ENCODE measurements around the gene ZNF804A.
A peak's percentile ranks its signal among the peaks of the same experiment; 100 is the strongest.

The ZNF804A gene

GRCh38 chr2:184598316-184599053, at the start of gene ZNF804A:
ZNF804A (plus strand) TSS chr2:184598529; CDS start chr2:184598960, 431 bp downstream.
- peak; percentile 74 to 88 for DNase-seq

- no peak for DNase-seq
Observed at GRCh38 chr2:184549153-184549552, 49.2 kb upstream of the ZNF804A start.

GRCh38 chr2:184551626-184552025, 46.7 kb upstream of the ZNF804A start:
- no peak for DNase-seq

- DNase-seq, result no peak
Observed at GRCh38 chr2:184554736-184555135, 43.6 kb upstream of the ZNF804A start.

GRCh38 chr2:184555352-184555751, 43.0 kb upstream of the ZNF804A start:
- DNase-seq, result no peak

GRCh38 chr2:184556639-184557038, 41.7 kb upstream of the ZNF804A start:
- no peak for DNase-seq

- DNase-seq, result no peak
Observed at GRCh38 chr2:184558713-184559464, 39.4 kb upstream of the ZNF804A start.

GRCh38 chr2:184560603-184561002, 37.7 kb upstream of the ZNF804A start:
- DNase-seq, result no peak

GRCh38 chr2:184562532-184562931, 35.8 kb upstream of the ZNF804A start:
- no peak for DNase-seq

- no peak for DNase-seq
Observed at GRCh38 chr2:184564092-184564491, 34.2 kb upstream of the ZNF804A start.

GRCh38 chr2:184566716-184567115, 31.6 kb upstream of the ZNF804A start:
- DNase-seq, result no peak

GRCh38 chr2:184577056-184577455, 21.3 kb upstream of the ZNF804A start:
- no peak for DNase-seq

GRCh38 chr2:184577743-184578142, 20.6 kb upstream of the ZNF804A start:
- no peak for DNase-seq

GRCh38 chr2:184579226-184579625, 19.1 kb upstream of the ZNF804A start:
- no peak for DNase-seq

- no peak for DNase-seq
Observed at GRCh38 chr2:184581391-184581790, 16.9 kb upstream of the ZNF804A start.

GRCh38 chr2:184589261-184589660, 9.1 kb upstream of the ZNF804A start:
- no peak for DNase-seq

- no peak for DNase-seq
Observed at GRCh38 chr2:184596819-184597411, 1.4 kb upstream of the ZNF804A start.

- DNase-seq, result no peak
Observed at GRCh38 chr2:184597571-184597991, 748 bp upstream of the ZNF804A start.

GRCh38 chr2:184598002-184598315, 370 bp upstream of the ZNF804A start:
- DNase-seq, result peak in 1 of 2 experiments; percentile 49

- DNase-seq, result peak in 1 of 2 experiments; percentile 34
Observed at GRCh38 chr2:184599054-184599871, 934 bp downstream of the ZNF804A start.

- DNase-seq, result no peak
Observed at GRCh38 chr2:184599872-184600222, 1.5 kb downstream of the ZNF804A start.

- no peak for DNase-seq
Observed at GRCh38 chr2:184602734-184603133, 4.4 kb downstream of the ZNF804A start.

- DNase-seq, result no peak
Observed at GRCh38 chr2:184610891-184611290, 12.6 kb downstream of the ZNF804A start.
